MCF 10A (cell line): ENCODE results near the gene CISD3. TPM values are rescaled to one million over a fixed set of nuclear protein-coding genes. Genes with fewer than 3 reads are reported as not detected.
A peak's percentile ranks its signal among the peaks of the same experiment; 100 is the strongest.

Source experiments
- BruUV-seq: library from RNA; stranded (reverse); fragments of 400-500 nt; replicated peaks from 2 replicates; lab custom pipeline; 2021; lab: Mats Ljungman, UMichigan
- CTCF ChIA-PET: fragments of 300-600 bp; sonication (Branson Sonifier 250); formaldehyde crosslinking; extraction: SDS; loops from one replicate; lab custom pipeline; 2021; ENCODE audit warnings: antibody characterized with exemption, inconsistent platforms; lab: Yijun Ruan, JAX
- POLR2A ChIA-PET: fragments of 300-600, 350-650 bp; sonication (Branson Sonifier 250); formaldehyde crosslinking; extraction: SDS; loops from one replicate; lab custom pipeline; 2020; ENCODE audit warnings: antibody characterized with exemption, inconsistent platforms; lab: Yijun Ruan, JAX
- DNase-seq: peaks from one replicate; pipeline ENCODE4 v3.0.0-alpha.2; 2018; ENCODE audit not compliant: unreplicated experiment
- H3K27ac Mint-ChIP-seq: one replicate; pipeline ENCODE4 v1.8.0; 2022; ENCODE audit warnings: mild to moderate bottlenecking, low read depth, mixed read lengths; ENCODE audit not compliant: unreplicated experiment
- H3K27me3 Mint-ChIP-seq: one replicate; pipeline ENCODE4 v1.8.0; 2022; ENCODE audit warnings: mixed read lengths; ENCODE audit not compliant: insufficient read depth, unreplicated experiment
- H3K36me3 Mint-ChIP-seq: one replicate; pipeline ENCODE4 v1.8.0; 2022; ENCODE audit warnings: mild to moderate bottlenecking, moderate library complexity, mixed read lengths; ENCODE audit not compliant: insufficient read depth, unreplicated experiment
- H3K4me1 Mint-ChIP-seq: one replicate; pipeline ENCODE4 v1.8.0; 2022; ENCODE audit warnings: mixed read lengths; ENCODE audit not compliant: insufficient read depth, unreplicated experiment
- H3K4me3 Mint-ChIP-seq: one replicate; pipeline ENCODE4 v1.8.0; 2022; ENCODE audit warnings: mild to moderate bottlenecking, moderate library complexity, mixed read lengths; ENCODE audit not compliant: unreplicated experiment
- H3K9me3 Mint-ChIP-seq: one replicate; pipeline ENCODE4 v1.8.0; 2022; ENCODE audit warnings: mixed read lengths; ENCODE audit not compliant: unreplicated experiment
- CTCF ChIP-seq: fragments of 200-600 bp; IDR thresholded peaks from one replicate; pipeline ENCODE4 v1.8.0; 2022; ENCODE audit warnings: antibody characterized with exemption, mild to moderate bottlenecking; ENCODE audit not compliant: unreplicated experiment
- intact Hi-C: fragments of 100-400 bp; cut with micrococcal nuclease; formaldehyde crosslinking; loops from 2 replicates; pipeline ENCODE4 v1.14.1; 2022
- total RNA-seq: library from RNA; stranded (reverse); gene quantifications from 2 replicates; pipeline ENCODE4 v1.2.3, GENCODE V29; 2022

The CISD3 gene
- total RNA-seq, 1 experiment from 2014 or later, result 42.0 TPM

DNA sequence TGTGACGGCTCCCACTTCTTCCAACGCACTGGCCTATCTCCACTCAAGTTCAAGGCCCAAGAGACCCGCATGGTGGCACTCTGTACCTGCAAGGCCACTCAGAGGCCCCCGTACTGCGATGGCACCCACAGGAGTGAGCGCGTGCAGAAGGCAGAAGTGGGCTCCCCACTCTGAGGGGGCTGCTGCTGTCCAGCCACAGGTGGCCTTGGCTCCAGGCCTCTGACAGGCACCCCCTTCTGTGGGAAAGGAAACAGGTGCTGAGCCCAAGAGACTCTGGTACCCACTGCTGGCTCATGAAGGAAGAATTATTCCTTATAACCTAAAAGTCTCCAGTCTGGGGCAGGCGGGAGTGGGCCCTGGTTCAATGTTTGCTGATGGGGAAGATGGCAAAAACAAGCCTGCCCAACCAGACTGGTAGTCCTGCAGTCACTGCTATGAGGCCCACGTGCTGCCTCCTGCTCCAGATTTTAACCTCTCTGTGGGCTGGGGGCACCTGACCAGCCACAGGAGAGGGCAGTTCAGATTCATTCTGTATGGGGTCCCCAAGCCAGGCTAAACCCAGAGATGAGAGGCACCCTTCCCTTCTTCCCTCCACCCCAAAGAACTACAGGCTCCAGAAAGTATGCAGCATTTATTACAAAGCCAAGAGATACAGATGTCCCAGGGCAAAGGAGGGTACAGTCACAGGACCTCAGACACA is 3.3 kb downstream of the CISD3 start:
- Mint-ChIP-seq H3K27ac (no peak overlapping the region), H3K4me3 (no peak overlapping the region), H3K27me3 (no peaks in the 10 kb centered on the region), H3K36me3 (peaks cover 56% of the 10 kb centered on the region), H3K9me3 (no peaks in the 10 kb centered on the region), H3K4me1 (peaks cover 18% of the 10 kb centered on the region)
- no peak for TF ChIP-seq CTCF
- intact Hi-C loops, result no loop called here
- DNase-seq, result no peak
- CTCF ChIA-PET, result interaction anchor here (1.7 to 6.0 kb wide), 3 partner anchors 11 to 57 kb away, joined by 4 to 45 read pairs (median 37); no protein-coding TSS in a partner anchor
- POLR2A ChIA-PET, result interaction anchor here (0.6 to 1.5 kb wide), 2 partner anchors 16 to 56 kb away, joined by 3 to 4 read pairs; no protein-coding TSS in a partner anchor
- BruUV-seq, result TSS peak; percentile 13

DNA sequence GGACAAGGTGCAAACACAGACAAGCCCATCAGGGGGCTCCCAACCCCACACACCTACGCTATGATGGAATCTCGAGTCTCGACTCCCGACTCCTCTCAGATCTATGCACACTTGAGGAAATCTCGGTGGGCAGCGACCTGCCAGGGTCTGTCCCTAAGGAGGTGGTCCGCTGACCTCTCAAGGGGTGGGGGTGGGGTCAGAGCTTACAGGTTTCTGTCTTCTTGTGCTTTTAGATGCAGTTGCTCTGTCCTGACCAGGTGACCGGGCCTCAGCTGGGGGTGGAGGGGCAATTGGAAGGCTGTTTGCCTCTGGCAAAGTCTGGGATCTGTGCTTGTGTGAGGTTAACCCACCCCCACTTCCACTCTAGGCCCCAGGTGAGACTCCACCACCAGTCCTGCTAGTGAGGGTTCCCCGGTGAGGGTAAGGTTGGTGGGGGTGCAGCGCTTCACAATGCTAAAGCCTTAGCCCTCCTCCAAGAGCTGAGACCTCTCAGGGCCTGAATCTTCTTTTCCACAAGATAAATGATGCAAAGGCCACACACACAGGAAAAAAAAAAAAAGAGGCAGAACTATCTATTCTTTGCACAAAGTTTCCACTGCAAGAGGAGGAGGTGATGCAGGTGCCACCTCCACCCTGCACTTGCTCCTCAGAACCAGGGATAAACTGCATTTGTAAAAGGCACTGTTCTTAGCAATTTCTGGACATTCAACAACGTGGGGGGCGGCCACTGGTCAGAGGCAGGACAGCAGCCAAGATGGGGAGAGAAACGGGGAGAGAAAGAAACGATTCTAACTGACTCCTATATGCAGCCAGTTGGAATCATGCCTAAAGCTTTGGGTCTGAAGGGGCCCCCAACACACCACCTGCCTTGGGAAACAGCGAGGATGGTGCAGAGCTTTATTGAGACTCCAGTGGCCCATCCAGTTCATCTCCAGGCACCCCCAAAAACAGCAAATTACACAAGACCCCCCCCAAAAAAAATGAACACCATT is 4.1 kb downstream of the CISD3 start:
- H3K4me3 Mint-ChIP-seq, result no peak overlapping the region
- intact Hi-C loops, result no loop called here
- H3K4me1 Mint-ChIP-seq, result peaks cover 18% of the 10 kb centered on the region
- H3K36me3 Mint-ChIP-seq, result peaks cover 63% of the 10 kb centered on the region
- no TSS peak for BruUV-seq
- no peak for DNase-seq
- no peaks in the 10 kb centered on the region for H3K27me3 Mint-ChIP-seq
- ChIA-PET POLR2A (interaction anchor here (0.6 to 1.5 kb wide), 3 partner anchors 15 to 57 kb away, joined by 3 to 4 read pairs (median 3); no protein-coding TSS in a partner anchor), CTCF (interaction anchor here (0.6 to 6.0 kb wide), 13 partner anchors 11 to 348 kb away, joined by 3 to 45 read pairs (median 4); no protein-coding TSS in a partner anchor)
- H3K27ac Mint-ChIP-seq, result peak overlapping the region; percentile 31
- TF ChIP-seq CTCF, result no peak
- no peaks in the 10 kb centered on the region for H3K9me3 Mint-ChIP-seq

GRCh38 chr17:38735161-38735997 is 5.2 kb downstream of the CISD3 start:
- POLR2A ChIA-PET, result interaction anchor here (0.6 to 2.1 kb wide), 5 partner anchors 11 to 177 kb away, joined by 3 to 7 read pairs (median 3); partner anchors contain the start of gene MLLT6
- H3K36me3 Mint-ChIP-seq, result peaks cover 69% of the 10 kb centered on the region
- H3K4me1 Mint-ChIP-seq, result peaks cover 18% of the 10 kb centered on the region
- no peaks in the 10 kb centered on the region for H3K9me3 Mint-ChIP-seq
- intact Hi-C loops, result loop anchor here (1.0 kb wide), 1 partner anchor 58 kb away; no protein-coding TSS in a partner anchor
- peak; percentile 89 for TF ChIP-seq CTCF
- peak overlapping the region; percentile 31 for H3K27ac Mint-ChIP-seq
- CTCF ChIA-PET, result interaction anchor here (0.6 to 6.0 kb wide), 15 partner anchors 10 to 1277 kb away, joined by 3 to 45 read pairs (median 4); no protein-coding TSS in a partner anchor
- H3K27me3 Mint-ChIP-seq, result no peaks in the 10 kb centered on the region
- BruUV-seq, result TSS peak; percentile 77
- peak; percentile 43 for DNase-seq
- no peak overlapping the region for H3K4me3 Mint-ChIP-seq
